Calu3 (cell line): ENCODE results near the gene HDAC7. TPM values are rescaled to one million over a fixed set of nuclear protein-coding genes. Genes with fewer than 3 reads are reported as not detected.

ENCODE experiments used
- BruUV-seq: library from RNA; stranded (reverse); fragments of 400-500 nt; replicated peaks from 2 replicates; lab custom pipeline; 2021; lab: Mats Ljungman, UMichigan
- CTCF ChIA-PET: fragments of 300-600 bp; sonication (Branson Sonifier 250); formaldehyde crosslinking; loops from one replicate; lab custom pipeline; 2022; ENCODE audit warnings: antibody characterized with exemption; lab: Charles Lee
- DNase-seq: peaks from one replicate; pipeline ENCODE4 v3.0.0; 2022
- H3K27ac Mint-ChIP-seq: one replicate; pipeline ENCODE4 v1.8.0; 2022; ENCODE audit warnings: mixed read lengths; ENCODE audit not compliant: unreplicated experiment
- H3K27me3 Mint-ChIP-seq: one replicate; pipeline ENCODE4 v1.8.0; 2022; ENCODE audit warnings: mixed read lengths; ENCODE audit not compliant: unreplicated experiment
- H3K36me3 Mint-ChIP-seq: one replicate; pipeline ENCODE4 v1.8.0; 2022; ENCODE audit warnings: mild to moderate bottlenecking, moderate library complexity, mixed read lengths; ENCODE audit not compliant: insufficient read depth, unreplicated experiment
- H3K4me1 Mint-ChIP-seq: one replicate; pipeline ENCODE4 v1.8.0; 2022; ENCODE audit warnings: mild to moderate bottlenecking, low read depth, mixed read lengths; ENCODE audit not compliant: unreplicated experiment
- H3K4me3 Mint-ChIP-seq: one replicate; pipeline ENCODE4 v1.8.0; 2022; ENCODE audit warnings: mild to moderate bottlenecking, low read depth, moderate library complexity, mixed read lengths; ENCODE audit not compliant: unreplicated experiment
- H3K9me3 Mint-ChIP-seq: one replicate; pipeline ENCODE4 v1.8.0; 2022; ENCODE audit warnings: low read depth, mixed read lengths; ENCODE audit not compliant: unreplicated experiment
- intact Hi-C: fragments of 100-400 bp; cut with micrococcal nuclease; formaldehyde crosslinking; loops from one replicate; pipeline ENCODE4 v1.10.0; 2022; ENCODE audit not compliant: unreplicated experiment
- total RNA-seq: library from RNA; stranded (reverse); gene quantifications from 2 replicates; pipeline ENCODE4 v1.2.3, GENCODE V29; 2022
- TF ChIP-seq, protein P1 (sequence below): fragments of 200-600 bp; IDR thresholded peaks from one replicate; pipeline ENCODE4 v1.8.0; 2022; ENCODE audit warnings: antibody characterized with exemption; ENCODE audit not compliant: unreplicated experiment

HDAC7 gene
- total RNA-seq, 1 experiment from 2014 or later: 41.8 TPM

DNA sequence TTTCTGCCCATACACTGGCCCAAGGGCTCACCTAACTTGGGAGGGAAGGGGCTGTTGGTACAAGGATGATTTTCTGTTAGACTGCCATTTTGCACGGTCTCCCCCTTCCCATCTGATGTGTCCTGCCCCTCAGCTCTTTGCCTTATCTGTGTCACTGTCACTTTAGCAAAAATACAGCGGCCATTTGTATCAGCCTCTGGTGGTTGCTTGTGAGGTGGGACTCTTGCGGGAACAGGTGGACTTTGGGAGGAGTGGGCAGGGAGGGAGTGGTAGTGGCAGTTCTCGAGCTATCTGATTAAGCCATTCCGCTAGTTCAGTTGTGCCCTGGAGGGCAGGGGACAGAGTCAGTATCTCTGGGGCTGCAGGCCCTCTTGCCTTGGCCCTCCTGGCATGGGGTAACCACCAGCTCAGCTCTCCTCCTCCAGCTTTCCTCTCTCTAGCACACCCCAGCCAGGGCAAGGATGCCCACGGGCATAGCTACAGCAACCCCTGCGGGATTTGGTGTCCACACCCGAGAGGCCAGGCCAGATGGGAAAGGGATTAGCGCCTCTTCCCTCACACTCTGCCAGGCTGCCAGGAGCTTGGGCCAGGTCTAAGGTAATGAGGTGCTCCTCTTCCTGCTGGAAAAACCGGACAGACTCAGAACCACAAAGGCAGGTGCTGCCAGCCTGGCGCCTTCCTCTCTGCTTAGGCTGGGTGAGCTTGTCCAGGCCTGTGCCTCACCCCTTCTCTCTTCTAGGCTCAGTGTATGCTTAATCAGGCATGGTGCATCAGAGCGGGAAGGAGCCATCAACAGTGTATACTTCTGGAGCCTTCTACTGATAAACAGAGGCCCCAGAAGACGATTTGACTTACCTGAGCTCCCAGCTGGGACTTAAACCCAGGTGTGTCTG lies 38.0 kb downstream of the HDAC7 start:
- Mint-ChIP-seq H3K4me1 (no peaks in the 10 kb centered on the region), H3K4me3 (no peak overlapping the region), H3K36me3 (peaks cover 12% of the 10 kb centered on the region), H3K27ac (no peak overlapping the region), H3K27me3 (no peaks in the 10 kb centered on the region), H3K9me3 (no peaks in the 10 kb centered on the region)
- BruUV-seq: no TSS peak
- no peak for DNase-seq
- intact Hi-C loops: no loop called here
- TF ChIP-seq, protein P1, sequence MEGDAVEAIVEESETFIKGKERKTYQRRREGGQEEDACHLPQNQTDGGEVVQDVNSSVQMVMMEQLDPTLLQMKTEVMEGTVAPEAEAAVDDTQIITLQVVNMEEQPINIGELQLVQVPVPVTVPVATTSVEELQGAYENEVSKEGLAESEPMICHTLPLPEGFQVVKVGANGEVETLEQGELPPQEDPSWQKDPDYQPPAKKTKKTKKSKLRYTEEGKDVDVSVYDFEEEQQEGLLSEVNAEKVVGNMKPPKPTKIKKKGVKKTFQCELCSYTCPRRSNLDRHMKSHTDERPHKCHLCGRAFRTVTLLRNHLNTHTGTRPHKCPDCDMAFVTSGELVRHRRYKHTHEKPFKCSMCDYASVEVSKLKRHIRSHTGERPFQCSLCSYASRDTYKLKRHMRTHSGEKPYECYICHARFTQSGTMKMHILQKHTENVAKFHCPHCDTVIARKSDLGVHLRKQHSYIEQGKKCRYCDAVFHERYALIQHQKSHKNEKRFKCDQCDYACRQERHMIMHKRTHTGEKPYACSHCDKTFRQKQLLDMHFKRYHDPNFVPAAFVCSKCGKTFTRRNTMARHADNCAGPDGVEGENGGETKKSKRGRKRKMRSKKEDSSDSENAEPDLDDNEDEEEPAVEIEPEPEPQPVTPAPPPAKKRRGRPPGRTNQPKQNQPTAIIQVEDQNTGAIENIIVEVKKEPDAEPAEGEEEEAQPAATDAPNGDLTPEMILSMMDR: no peak
- CTCF ChIA-PET: interaction anchor here (1.4 kb wide), 1 partner anchor 57 kb away, joined by 4 read pairs; no protein-coding TSS in a partner anchor

DNA sequence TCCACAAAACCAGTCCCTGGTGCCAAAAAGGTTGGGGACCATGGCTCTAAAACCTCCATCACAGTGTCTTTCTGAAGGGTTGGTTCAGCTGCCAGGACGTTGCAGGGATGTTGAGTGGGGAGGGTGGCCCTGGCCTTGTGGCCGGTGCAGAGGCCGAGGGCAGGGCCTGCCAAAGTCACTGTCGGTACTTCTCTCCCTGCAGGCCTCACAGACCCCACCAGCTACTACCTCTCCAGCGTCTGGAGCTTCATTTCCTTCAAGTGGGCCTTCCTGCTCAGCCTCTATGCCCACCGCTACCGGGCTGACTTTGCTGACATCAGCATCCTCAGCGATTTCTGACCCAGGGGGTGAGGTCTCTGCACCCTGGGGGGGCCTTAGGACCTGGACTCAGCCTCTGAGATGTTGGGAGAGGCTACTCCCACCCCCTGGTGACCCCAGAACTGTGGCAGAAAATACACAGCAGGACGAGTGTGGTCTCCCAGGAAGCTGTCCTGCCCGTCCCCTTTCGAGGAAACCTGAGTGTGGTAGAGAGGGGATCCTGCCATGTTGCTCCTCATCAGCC lies 39.7 kb downstream of the HDAC7 start:
- intact Hi-C loops: loop anchor here (1.0 to 5.0 kb wide), 2 partner anchors 57 to 65 kb away; no protein-coding TSS in a partner anchor
- no TSS peak for BruUV-seq
- no peak overlapping the region for H3K27ac Mint-ChIP-seq
- H3K36me3 Mint-ChIP-seq: peaks cover 19% of the 10 kb centered on the region
- H3K27me3 Mint-ChIP-seq: no peaks in the 10 kb centered on the region
- CTCF ChIA-PET: interaction anchor here (0.8 to 5.0 kb wide), 6 partner anchors 12 to 59 kb away, joined by 3 to 21 read pairs (median 4); no protein-coding TSS in a partner anchor
- TF ChIP-seq, protein P1: no peak
- no peak overlapping the region for H3K4me3 Mint-ChIP-seq
- no peaks in the 10 kb centered on the region for H3K9me3 Mint-ChIP-seq
- H3K4me1 Mint-ChIP-seq: no peaks in the 10 kb centered on the region
- no peak for DNase-seq

DNA sequence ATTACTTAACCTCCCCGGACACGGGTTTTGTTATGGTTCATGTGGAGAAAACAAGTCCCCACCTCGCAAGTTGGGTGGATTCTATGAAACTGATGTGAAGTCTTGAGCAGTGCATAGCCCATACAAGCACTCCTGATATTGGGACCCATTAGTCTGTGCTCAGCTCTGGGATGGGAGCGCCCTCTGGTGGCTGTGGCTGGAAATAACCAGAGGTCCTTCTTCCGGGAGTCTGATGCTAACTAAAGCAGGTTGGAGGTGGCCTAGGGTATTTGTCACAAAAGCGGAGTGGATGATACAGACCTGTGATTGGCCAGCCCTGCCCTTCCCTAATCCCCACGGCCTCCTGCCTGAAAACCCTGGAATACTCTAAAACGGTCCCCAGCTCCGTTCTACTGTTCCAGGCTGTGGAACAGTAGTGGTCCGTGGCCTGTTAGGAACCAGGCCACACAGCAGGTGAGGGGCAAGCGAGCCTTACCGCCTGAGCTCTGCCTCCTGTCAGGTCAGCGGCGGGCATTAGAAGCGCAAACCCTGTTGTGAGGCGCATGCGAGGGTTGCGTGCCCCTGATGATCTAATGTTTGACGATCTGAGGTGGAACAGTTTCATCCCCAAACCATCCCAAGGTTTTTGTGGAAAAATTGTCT lies 40.3 kb downstream of the HDAC7 start:
- intact Hi-C loops: loop anchor here (1.0 to 5.0 kb wide), 2 partner anchors 58 to 64 kb away; no protein-coding TSS in a partner anchor
- no peaks in the 10 kb centered on the region for H3K27me3 Mint-ChIP-seq
- no peaks in the 10 kb centered on the region for H3K4me1 Mint-ChIP-seq
- H3K9me3 Mint-ChIP-seq: no peaks in the 10 kb centered on the region
- no TSS peak for BruUV-seq
- peaks cover 20% of the 10 kb centered on the region for H3K36me3 Mint-ChIP-seq
- H3K4me3 Mint-ChIP-seq: no peak overlapping the region
- no peak overlapping the region for H3K27ac Mint-ChIP-seq
- TF ChIP-seq, protein P1: peak; percentile 74
- CTCF ChIA-PET: interaction anchor here (0.8 to 5.0 kb wide), 6 partner anchors 10 to 59 kb away, joined by 3 to 21 read pairs (median 4); no protein-coding TSS in a partner anchor
- DNase-seq: peak; percentile 86

DNA sequence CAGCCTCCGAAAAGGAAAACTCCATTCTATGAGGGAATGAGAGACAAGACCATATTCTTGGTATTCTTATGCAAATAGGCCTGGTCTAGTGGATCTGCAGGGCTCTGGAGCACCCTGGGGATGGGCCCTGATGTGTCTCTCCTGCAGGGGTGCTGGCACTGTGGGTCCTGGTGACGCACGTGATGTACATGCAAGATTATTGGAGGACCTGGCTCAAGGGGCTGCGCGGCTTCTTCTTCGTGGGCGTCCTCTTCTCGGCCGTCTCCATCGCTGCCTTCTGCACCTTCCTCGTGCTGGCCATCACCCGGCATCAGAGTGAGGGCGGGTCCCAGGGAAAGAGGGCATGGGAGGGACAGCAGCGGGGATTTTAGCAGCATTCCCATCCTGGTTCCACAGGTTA lies 40.8 kb downstream of the HDAC7 start:
- peaks cover 22% of the 10 kb centered on the region for H3K36me3 Mint-ChIP-seq
- H3K27ac Mint-ChIP-seq: no peak overlapping the region
- no peaks in the 10 kb centered on the region for H3K9me3 Mint-ChIP-seq
- intact Hi-C loops: loop anchor here (1.0 to 5.0 kb wide), 2 partner anchors 58 to 64 kb away; no protein-coding TSS in a partner anchor
- H3K4me1 Mint-ChIP-seq: no peaks in the 10 kb centered on the region
- DNase-seq: no peak
- TF ChIP-seq, protein P1: no peak
- no peak overlapping the region for H3K4me3 Mint-ChIP-seq
- CTCF ChIA-PET: interaction anchor here (0.8 to 5.0 kb wide), 5 partner anchors 11 to 60 kb away, joined by 3 to 21 read pairs (median 5); no protein-coding TSS in a partner anchor
- no TSS peak for BruUV-seq
- no peaks in the 10 kb centered on the region for H3K27me3 Mint-ChIP-seq
